ENCODE measurements around the gene SLITRK1. TPM values are rescaled to one million over a fixed set of nuclear protein-coding genes. Genes with fewer than 3 reads are reported as not detected.

The SLITRK1 gene
- total RNA-seq, 1 experiment from 2014 or later = not detected

GRCh38 chr13:83865161-83866137 lies 16.8 kb downstream of the SLITRK1 start:
- TF ChIP-seq, protein P1, sequence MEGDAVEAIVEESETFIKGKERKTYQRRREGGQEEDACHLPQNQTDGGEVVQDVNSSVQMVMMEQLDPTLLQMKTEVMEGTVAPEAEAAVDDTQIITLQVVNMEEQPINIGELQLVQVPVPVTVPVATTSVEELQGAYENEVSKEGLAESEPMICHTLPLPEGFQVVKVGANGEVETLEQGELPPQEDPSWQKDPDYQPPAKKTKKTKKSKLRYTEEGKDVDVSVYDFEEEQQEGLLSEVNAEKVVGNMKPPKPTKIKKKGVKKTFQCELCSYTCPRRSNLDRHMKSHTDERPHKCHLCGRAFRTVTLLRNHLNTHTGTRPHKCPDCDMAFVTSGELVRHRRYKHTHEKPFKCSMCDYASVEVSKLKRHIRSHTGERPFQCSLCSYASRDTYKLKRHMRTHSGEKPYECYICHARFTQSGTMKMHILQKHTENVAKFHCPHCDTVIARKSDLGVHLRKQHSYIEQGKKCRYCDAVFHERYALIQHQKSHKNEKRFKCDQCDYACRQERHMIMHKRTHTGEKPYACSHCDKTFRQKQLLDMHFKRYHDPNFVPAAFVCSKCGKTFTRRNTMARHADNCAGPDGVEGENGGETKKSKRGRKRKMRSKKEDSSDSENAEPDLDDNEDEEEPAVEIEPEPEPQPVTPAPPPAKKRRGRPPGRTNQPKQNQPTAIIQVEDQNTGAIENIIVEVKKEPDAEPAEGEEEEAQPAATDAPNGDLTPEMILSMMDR (IDR thresholded peaks at IDR 0.05; ENCODE audit: unreplicated experiment) = no peak
- DNase-seq (ENCODE audit: unreplicated experiment) = no peak
- CTCF ChIA-PET = no interaction called here
- Mint-ChIP-seq H3K4me3 (ENCODE audit: unreplicated experiment) (no peak overlapping the region), H3K36me3 (ENCODE audit: insufficient read depth, unreplicated experiment) (no peaks in the 10 kb centered on the region), H3K4me1 (ENCODE audit: insufficient read depth, unreplicated experiment) (peaks cover 1% of the 10 kb centered on the region), H3K27ac (ENCODE audit: low read depth, unreplicated experiment) (no peak overlapping the region), H3K9me3 (ENCODE audit: unreplicated experiment) (no peaks in the 10 kb centered on the region), H3K27me3 (ENCODE audit: insufficient read depth, unreplicated experiment) (no peaks in the 10 kb centered on the region)
- intact Hi-C loops (cut with micrococcal nuclease) = no loop called here
- POLR2A ChIA-PET = interaction anchor here (0.6 kb wide), 1 partner anchor 1544 kb away, joined by 3 read pairs; no protein-coding TSS in a partner anchor
- no TSS peak for BruUV-seq (replicated peaks)

DNA sequence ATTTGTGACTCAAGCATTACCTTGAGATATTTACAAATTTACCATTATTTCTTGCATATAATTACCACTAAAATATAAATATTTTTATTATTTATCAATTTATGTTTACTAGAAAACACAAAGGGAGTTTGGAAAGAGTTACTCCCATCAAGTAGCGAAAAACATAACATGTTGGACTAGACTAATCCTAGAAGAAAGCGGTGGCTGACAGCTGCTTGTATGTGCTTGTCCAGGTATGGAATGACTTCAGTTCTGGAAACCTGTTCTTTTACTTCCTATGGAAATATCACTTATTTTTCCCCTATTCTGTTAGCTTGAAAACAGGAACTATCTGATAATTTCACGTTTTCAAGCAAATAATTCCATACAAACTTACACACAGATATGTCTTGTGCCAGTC lies 28.5 kb downstream of the SLITRK1 start:
- Mint-ChIP-seq H3K27ac (ENCODE audit: low read depth, unreplicated experiment) (no peak overlapping the region), H3K4me1 (ENCODE audit: insufficient read depth, unreplicated experiment) (no peaks in the 10 kb centered on the region), H3K9me3 (ENCODE audit: unreplicated experiment) (no peaks in the 10 kb centered on the region), H3K4me3 (ENCODE audit: unreplicated experiment) (no peak overlapping the region), H3K27me3 (ENCODE audit: insufficient read depth, unreplicated experiment) (no peaks in the 10 kb centered on the region), H3K36me3 (ENCODE audit: insufficient read depth, unreplicated experiment) (no peaks in the 10 kb centered on the region)
- ChIA-PET POLR2A (no interaction called here), CTCF (no interaction called here)
- no TSS peak for BruUV-seq (replicated peaks)
- intact Hi-C loops (cut with micrococcal nuclease) = no loop called here
- TF ChIP-seq, protein P1 (IDR thresholded peaks at IDR 0.05; ENCODE audit: unreplicated experiment) = no peak
- DNase-seq (ENCODE audit: unreplicated experiment) = no peak

DNA sequence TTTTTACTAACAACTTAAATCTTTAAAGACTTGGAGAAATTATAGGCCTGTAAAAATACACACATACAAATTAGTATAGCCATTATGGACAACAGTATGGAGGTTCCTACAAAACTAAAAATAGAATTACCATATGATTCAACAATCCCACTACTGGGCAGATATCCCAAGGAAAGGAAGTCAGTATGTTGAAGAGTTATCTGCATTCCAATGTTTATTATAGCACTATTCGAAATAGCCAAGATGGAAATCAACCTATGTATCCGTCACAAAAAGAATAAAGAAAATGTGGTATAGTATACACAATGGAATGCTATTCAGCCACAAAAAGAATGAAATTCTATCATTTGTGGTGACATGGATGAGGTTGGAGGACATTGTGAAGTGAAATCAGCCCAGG lies 37.2 kb downstream of the SLITRK1 start:
- H3K27me3 Mint-ChIP-seq (ENCODE audit: insufficient read depth, unreplicated experiment) = no peaks in the 10 kb centered on the region
- TF ChIP-seq, protein P1 (IDR thresholded peaks at IDR 0.05; ENCODE audit: unreplicated experiment) = no peak
- intact Hi-C loops (cut with micrococcal nuclease) = no loop called here
- H3K4me3 Mint-ChIP-seq (ENCODE audit: unreplicated experiment) = no peak overlapping the region
- POLR2A ChIA-PET = interaction anchor here (0.7 kb wide), 1 partner anchor 112 kb away, joined by 4 read pairs; no protein-coding TSS in a partner anchor
- no TSS peak for BruUV-seq (replicated peaks)
- DNase-seq (ENCODE audit: unreplicated experiment) = no peak
- no peaks in the 10 kb centered on the region for H3K36me3 Mint-ChIP-seq (ENCODE audit: insufficient read depth, unreplicated experiment)
- CTCF ChIA-PET = interaction anchor here (0.6 kb wide), 1 partner anchor 10 kb away, joined by 3 read pairs; no protein-coding TSS in a partner anchor
- no peaks in the 10 kb centered on the region for H3K4me1 Mint-ChIP-seq (ENCODE audit: insufficient read depth, unreplicated experiment)
- H3K9me3 Mint-ChIP-seq (ENCODE audit: unreplicated experiment) = peaks cover 10% of the 10 kb centered on the region
- no peak overlapping the region for H3K27ac Mint-ChIP-seq (ENCODE audit: low read depth, unreplicated experiment)

- ChIA-PET POLR2A (interaction anchor here (0.7 kb wide), 1 partner anchor 487 kb away, joined by 4 read pairs; no protein-coding TSS in a partner anchor), CTCF (no interaction called here)
- H3K36me3 Mint-ChIP-seq (ENCODE audit: insufficient read depth, unreplicated experiment) = no peaks in the 10 kb centered on the region
- no peak overlapping the region for H3K4me3 Mint-ChIP-seq (ENCODE audit: unreplicated experiment)
- no peaks in the 10 kb centered on the region for H3K4me1 Mint-ChIP-seq (ENCODE audit: insufficient read depth, unreplicated experiment)
- TF ChIP-seq, protein P1 (IDR thresholded peaks at IDR 0.05; ENCODE audit: unreplicated experiment) = no peak
- intact Hi-C loops (cut with micrococcal nuclease) = no loop called here
- BruUV-seq (replicated peaks) = no TSS peak
- no peak overlapping the region for H3K27ac Mint-ChIP-seq (ENCODE audit: low read depth, unreplicated experiment)
- no peaks in the 10 kb centered on the region for H3K9me3 Mint-ChIP-seq (ENCODE audit: unreplicated experiment)
- no peaks in the 10 kb centered on the region for H3K27me3 Mint-ChIP-seq (ENCODE audit: insufficient read depth, unreplicated experiment)
- DNase-seq (ENCODE audit: unreplicated experiment) = no peak
These were observed 43.1 kb downstream of the SLITRK1 start for GRCh38 chr13:83839146-83839545.

Data from MCF 10A (cell line).